ENCODE measurements around the gene MYO15B. TPM values are rescaled to one million over a fixed set of nuclear protein-coding genes. Genes with fewer than 3 reads are reported as not detected.

MYO15B gene
- total and polyA plus RNA-seq, 2 of the 13 experiments (the other 11 are each of a cell fraction or from before 2014, with no cell fraction given), result 2.8 to 8.1 TPM

- TF ChIP-seq PREB (CRISPR knock-in tag; IDR thresholded peaks at IDR 0.05) (no peak), BRF2 (CRISPR knock-in tag; IDR thresholded peaks at IDR 0.05) (no peak), ZBTB34 (CRISPR knock-in tag; IDR thresholded peaks at IDR 0.05) (no peak), CEBPB (IDR thresholded peaks at IDR 0.05; ENCODE audit: borderline replicate concordance, low read depth, low read length) (no peak), ZNF275 (CRISPR knock-in tag; IDR thresholded peaks at IDR 0.05; ENCODE audit: borderline replicate concordance) (no peak), RFX1 (IDR thresholded peaks at IDR 0.05) (peak; percentile 53), FOXO4 (CRISPR knock-in tag; conservative IDR thresholded peaks at IDR 0.05) (no peak), FOXK1 (CRISPR knock-in tag; IDR thresholded peaks at IDR 0.05; ENCODE audit: borderline replicate concordance, low read depth) (no peak), MAFG (CRISPR knock-in tag; IDR thresholded peaks at IDR 0.05) (no peak), GATA4 (IDR thresholded peaks at IDR 0.05; ENCODE audit: borderline replicate concordance, low read depth) (no peak), AKNA (CRISPR knock-in tag; IDR thresholded peaks at IDR 0.05; ENCODE audit: borderline replicate concordance) (no peak), HOXA3 (CRISPR knock-in tag; IDR thresholded peaks at IDR 0.05) (no peak), DDIT3 (CRISPR knock-in tag; IDR thresholded peaks at IDR 0.05) (no peak), GABPA (IDR thresholded peaks at IDR 0.05; ENCODE audit: low read depth, low read length) (no peak), GABPA (CRISPR knock-in tag; IDR thresholded peaks at IDR 0.05; ENCODE audit: low read depth) (no peak), NFYC (CRISPR knock-in tag; IDR thresholded peaks at IDR 0.05) (no peak), ZNF382 (CRISPR knock-in tag; IDR thresholded peaks at IDR 0.05; ENCODE audit: borderline replicate concordance) (no peak)
These were observed 13.7 kb downstream of the MYO15B start (continued) for GRCh38 chr17:75601057-75601987.

Measured in HepG2 (cell line).